OCI-LY1 (cell line): ENCODE results near the gene RASA3.

ENCODE experiments used
- H2AFZ ChIP-seq: fragments of 200-600 bp; sonication (generic), shearing (Covaris generic); 2 replicates; pipeline ENCODE4 v1.6.0; 2014; ENCODE audit warnings: antibody characterized with exemption, mild to moderate bottlenecking, low read length
- H3F3A ChIP-seq: fragments of 200-600 bp; sonication (generic), shearing (Covaris generic); 2 replicates; pipeline ENCODE4 v1.6.0; 2014; ENCODE audit warnings: mild to moderate bottlenecking, antibody characterized with exemption, low read length, moderate library complexity; ENCODE audit not compliant: insufficient read depth
- H3K27ac ChIP-seq: fragments of 200-600 bp; sonication (generic); 2 replicates; pipeline ENCODE4 v1.5.1; 2014; ENCODE audit warnings: low read length, mixed run types, mild to moderate bottlenecking, low read depth; ENCODE audit not compliant: poor library complexity, severe bottlenecking
- H3K27me3 ChIP-seq: fragments of 200-600 bp; sonication (generic); 2 replicates; pipeline ENCODE4 v1.6.0; 2014; ENCODE audit warnings: antibody characterized with exemption, mild to moderate bottlenecking, low read length, moderate library complexity; ENCODE audit not compliant: insufficient read depth
- H3K36me3 ChIP-seq: fragments of 200-600 bp; sonication (generic); 2 replicates; pipeline ENCODE4 v1.6.1; 2014; ENCODE audit warnings: mild to moderate bottlenecking, antibody characterized with exemption, low read length, moderate library complexity, mixed read lengths; ENCODE audit not compliant: insufficient read depth
- H3K4me1 ChIP-seq: fragments of 200-600 bp; sonication (generic); 2 replicates; pipeline ENCODE4 v1.5.1; 2014; ENCODE audit warnings: mild to moderate bottlenecking, low read length, moderate library complexity; ENCODE audit not compliant: insufficient read depth, severe bottlenecking
- H3K4me2 ChIP-seq: fragments of 200-600 bp; sonication (generic), shearing (Covaris generic); 2 replicates; pipeline ENCODE4 v1.6.1; 2014; ENCODE audit warnings: low read length
- H3K4me3 ChIP-seq: fragments of 200-600 bp; sonication (generic); 2 replicates; pipeline ENCODE4 v1.5.1; 2014; ENCODE audit warnings: low read length, low read depth, mild to moderate bottlenecking, mixed read lengths; ENCODE audit not compliant: poor library complexity, severe bottlenecking
- H3K79me2 ChIP-seq: fragments of 200-600 bp; shearing (Covaris generic); 2 replicates; pipeline ENCODE4 v1.6.1; 2016; ENCODE audit warnings: mixed run types, low read length, mixed read lengths; ENCODE audit not compliant: insufficient read depth
- H3K9ac ChIP-seq: fragments of 200-600 bp; sonication (generic), shearing (Covaris generic); 2 replicates; pipeline ENCODE4 v1.6.1; 2014; ENCODE audit warnings: mild to moderate bottlenecking, low read length, mixed read lengths
- H3K9me2 ChIP-seq: fragments of 200-600 bp; sonication (generic), shearing (Covaris generic); 2 replicates; pipeline ENCODE4 v1.6.1; 2014; ENCODE audit warnings: low read depth, mild to moderate bottlenecking, low read length, mixed read lengths
- H3K9me3 ChIP-seq: fragments of 200-600 bp; shearing (Covaris generic); 2 replicates; pipeline ENCODE4 v1.6.1; 2014; ENCODE audit warnings: low read length, mixed read lengths
- H4K20me1 ChIP-seq: fragments of 200-600 bp; sonication (generic), shearing (Covaris generic); 2 replicates; pipeline ENCODE4 v1.6.0; 2016; ENCODE audit warnings: mild to moderate bottlenecking, low read length; ENCODE audit not compliant: insufficient read depth
- CTCF ChIP-seq: fragments of 200-600 bp; sonication (generic), shearing (Covaris generic); IDR thresholded peaks from 2 replicates; pipeline ENCODE4 v1.5.1; 2017; ENCODE audit warnings: mild to moderate bottlenecking, antibody characterized with exemption, low read length, moderate library complexity, mixed read lengths
- EZH2 ChIP-seq: fragments of 200-600 bp; sonication (generic), shearing (Covaris generic); IDR thresholded peaks from 2 replicates; pipeline ENCODE4 v1.8.0; 2017; ENCODE audit warnings: borderline replicate concordance, mixed run types, mild to moderate bottlenecking, antibody characterized with exemption, low read length, moderate library complexity, mixed read lengths

RASA3 gene

GRCh38 chr13:113954046-113954835 lies 178.2 kb downstream of the RASA3 start:
- Histone ChIP-seq H3K27ac (no peak overlapping the region), H3K4me2 (no peak overlapping the region), H3F3A (no peaks in the 10 kb centered on the region), H3K4me3 (no peak overlapping the region), H3K79me2 (no peaks in the 10 kb centered on the region), H3K4me1 (no peaks in the 10 kb centered on the region), H3K27me3 (peaks cover under 1% of the 10 kb centered on the region; the same call in 1 of the 2 replicates), H3K9me2 (no peaks in the 10 kb centered on the region), H3K9ac (no peak overlapping the region), H2AFZ (no peak overlapping the region), H3K9me3 (peaks cover 9% of the 10 kb centered on the region), H4K20me1 (no peaks in the 10 kb centered on the region), H3K36me3 (no peaks in the 10 kb centered on the region)
- TF ChIP-seq CTCF: no peak
- TF ChIP-seq EZH2: no peak

- Histone ChIP-seq H3K4me3 (no peak overlapping the region), H3K79me2 (no peaks in the 10 kb centered on the region), H3K27ac (no peak overlapping the region), H3K27me3 (peaks cover 6% of the 10 kb centered on the region; the same call in 1 of the 2 replicates), H2AFZ (no peak overlapping the region), H3K4me1 (peaks cover 3% of the 10 kb centered on the region), H4K20me1 (no peaks in the 10 kb centered on the region), H3K9ac (no peak overlapping the region), H3F3A (peaks cover under 1% of the 10 kb centered on the region; the same call in 1 of the 2 replicates), H3K9me2 (no peaks in the 10 kb centered on the region), H3K36me3 (no peaks in the 10 kb centered on the region), H3K9me3 (0 out of 2 replicates have a peak, but pooled peaks cover 3% of the 10 kb centered on the region), H3K4me2 (no peak overlapping the region)
- TF ChIP-seq EZH2 (no peak), CTCF (no peak)
These were observed 178.9 kb downstream of the RASA3 start for GRCh38 chr13:113953561-113953960.

GRCh38 chr13:113952983-113953520 lies 179.4 kb downstream of the RASA3 start:
- H3K27me3 ChIP-seq: peaks cover 6% of the 10 kb centered on the region; the same call in 1 of the 2 replicates
- H3K4me3 ChIP-seq: no peak overlapping the region
- TF ChIP-seq EZH2 (no peak), CTCF (no peak)
- H3K9ac ChIP-seq: no peak overlapping the region
- no peak overlapping the region for H3K27ac ChIP-seq
- no peaks in the 10 kb centered on the region for H3K9me3 ChIP-seq
- no peak overlapping the region for H2AFZ ChIP-seq
- H4K20me1 ChIP-seq: no peaks in the 10 kb centered on the region
- no peaks in the 10 kb centered on the region for H3K36me3 ChIP-seq
- peaks cover 2% of the 10 kb centered on the region; the same call in 1 of the 2 replicates for H3F3A ChIP-seq
- H3K9me2 ChIP-seq: no peaks in the 10 kb centered on the region
- peaks cover 8% of the 10 kb centered on the region for H3K4me1 ChIP-seq
- no peak overlapping the region for H3K4me2 ChIP-seq
- no peaks in the 10 kb centered on the region for H3K79me2 ChIP-seq
